Prostate gland (tissue), 2 donors: ENCODE results near the gene ARHGEF26.

ENCODE experiments used
- CTCF ChIP-seq, 4 experiments: fragments of 200-600 bp in 2 of 4; fragments of 450-650 bp in 2 of 4; sonication (generic) in 2 of 4; IDR thresholded peaks; 1 replicate in 3 of 4; 2 replicates in 1 of 4; pipeline ENCODE4 v1.5.1; 2016 to 2019; ENCODE audit warnings: antibody characterized with exemption in 4 of 4, mild to moderate bottlenecking in 2 of 4, moderate library complexity in 2 of 4
- POLR2A ChIP-seq: fragments of 450-650 bp; IDR thresholded peaks from one replicate; pipeline ENCODE4 v1.6.1; 2016; ENCODE audit warnings: antibody characterized with exemption, mild to moderate bottlenecking

GRCh38 chr3:154135511-154136173, 14.5 kb downstream of the ARHGEF26 start:
- TF ChIP-seq CTCF (IDR thresholded peaks at IDR 0.05) (no peak), POLR2A (no peak)
